Subcutaneous adipose tissue (tissue), 4 donors: Measurements from ENCODE around the gene RCBTB2. TPM values are rescaled to one million over a fixed set of nuclear protein-coding genes. Genes with fewer than 3 reads are reported as not detected.

Experiments
- CTCF ChIP-seq: fragments of 450-650 bp; IDR thresholded peaks from one replicate; pipeline ENCODE4 v1.5.1; 2016; ENCODE audit warnings: low read depth, mild to moderate bottlenecking, control low read depth, antibody characterized with exemption, moderate library complexity
- total RNA-seq, 4 donors: library from RNA; depleted of rRNA; stranded (reverse); fragments of >200 nt; gene quantifications; one replicate each; pipeline ENCODE4 v1.1.0, GENCODE V29; 2016

Gene RCBTB2
- total RNA-seq, 4 donors from 2014 or later = 10.9 to 21.1 (median 16.4) TPM

DNA sequence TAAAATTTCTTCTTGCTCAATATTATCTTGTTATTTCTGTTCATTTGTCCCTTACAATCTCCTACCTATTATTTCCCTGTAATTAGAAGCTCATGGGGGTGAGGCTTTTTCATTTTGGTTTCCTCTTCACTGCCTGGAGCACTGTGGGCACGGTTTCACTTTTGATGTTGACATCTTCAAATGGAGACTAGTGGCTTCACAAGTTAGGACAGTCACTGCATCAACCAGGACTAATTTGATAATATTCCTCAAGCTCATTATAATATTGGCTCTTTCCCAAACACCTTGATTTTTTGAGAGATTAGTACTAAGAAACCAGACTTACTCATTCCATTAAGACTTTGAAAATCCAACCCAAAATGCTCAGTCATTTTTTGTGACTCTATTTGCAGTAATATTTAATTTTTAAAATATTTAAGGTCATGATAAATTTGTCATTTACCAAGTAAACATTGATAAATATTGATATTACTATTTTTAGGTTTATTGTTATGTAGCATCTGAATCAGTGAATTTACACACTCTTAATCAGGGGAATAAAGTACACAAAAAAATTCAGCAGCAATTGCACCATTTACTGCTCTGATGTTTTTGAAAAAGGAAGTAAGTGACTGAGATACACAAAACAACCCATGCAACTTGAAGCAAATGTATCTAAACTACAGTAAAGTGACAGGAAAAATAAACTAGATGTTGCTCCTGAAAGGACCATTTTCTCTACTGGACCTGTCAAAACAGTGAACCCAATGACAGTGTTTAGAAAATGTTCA lies 28.8 kb upstream of the RCBTB2 start:
- TF ChIP-seq CTCF = no peak

DNA sequence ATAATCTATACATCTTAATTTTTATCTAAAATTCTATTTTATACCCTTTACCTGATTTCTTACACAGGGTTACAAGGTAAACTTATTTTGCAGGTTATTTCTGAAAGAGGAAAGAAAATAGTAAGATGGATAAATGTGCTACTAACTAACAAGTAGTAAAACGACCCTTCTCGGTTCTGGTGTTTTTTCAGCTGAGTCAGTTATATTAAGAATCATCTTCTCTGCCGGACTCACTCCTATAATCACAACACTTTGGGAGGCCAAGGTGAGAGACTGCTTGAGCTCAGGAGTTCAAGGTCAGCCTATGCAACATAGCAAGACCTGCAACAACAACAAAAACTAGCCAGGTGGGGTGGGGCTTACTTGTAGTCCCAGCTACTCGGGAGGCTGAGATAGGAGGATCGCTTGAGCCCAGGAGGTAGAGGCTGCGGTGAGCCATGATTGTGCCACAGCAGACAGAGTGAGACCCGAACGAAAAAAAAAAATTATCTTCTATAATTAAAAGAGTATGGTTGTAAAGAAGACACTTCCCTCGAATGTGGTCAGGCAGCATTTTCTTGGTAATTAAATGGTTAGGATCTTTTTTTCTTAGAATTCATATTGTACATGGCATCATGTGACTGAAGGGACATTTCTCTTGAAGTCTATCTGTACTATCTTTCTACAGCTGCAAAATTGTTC lies 27.9 kb upstream of the RCBTB2 start:
- no peak for TF ChIP-seq CTCF

- TF ChIP-seq CTCF = no peak
These were observed 26.9 kb upstream of the RCBTB2 start for GRCh38 chr13:48559638-48560320.

GRCh38 chr13:48556817-48557216 lies 23.9 kb upstream of the RCBTB2 start:
- TF ChIP-seq CTCF = no peak

GRCh38 chr13:48555441-48555840 lies 22.6 kb upstream of the RCBTB2 start:
- TF ChIP-seq CTCF = no peak

DNA sequence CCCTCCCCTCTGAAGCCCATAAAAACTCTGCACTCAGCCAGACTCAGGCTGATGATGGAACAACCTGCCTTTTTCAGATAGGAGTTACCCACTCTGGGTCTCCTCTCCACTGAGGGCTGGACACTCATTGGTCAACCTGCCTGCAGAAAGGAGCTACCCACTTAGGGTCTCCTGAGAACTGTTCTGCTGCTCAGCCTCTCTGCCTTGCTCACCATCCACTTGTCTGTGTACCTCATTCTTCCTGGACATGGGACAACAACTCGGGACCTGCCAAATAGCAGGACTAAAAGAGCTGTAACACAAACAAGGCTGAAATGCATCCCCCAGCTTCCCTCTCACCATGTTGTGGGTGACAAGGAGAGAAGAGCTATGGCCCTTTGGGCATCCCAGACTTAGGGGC lies 18.4 kb upstream of the RCBTB2 start:
- no peak for TF ChIP-seq CTCF

GRCh38 chr13:48549658-48550057 lies 16.8 kb upstream of the RCBTB2 start:
- no peak for TF ChIP-seq CTCF
